Endothelial cell (in vitro differentiated cells): ENCODE results near the gene C1orf226. TPM values are rescaled to one million over a fixed set of nuclear protein-coding genes. Genes with fewer than 3 reads are reported as not detected.
A peak's percentile ranks its signal among the peaks of the same experiment; 100 is the strongest.

Source experiments
- DNase-seq: peaks from one replicate; pipeline ENCODE4 v3.0.0; 2021; ENCODE audit warnings: low spot score
- H3K27ac Mint-ChIP-seq: one replicate; pipeline ENCODE4 v1.8.0; 2021; ENCODE audit warnings: mixed read lengths, inconsistent platforms; ENCODE audit not compliant: unreplicated experiment
- H3K27me3 Mint-ChIP-seq: one replicate; pipeline ENCODE4 v1.8.0; 2021; ENCODE audit warnings: mild to moderate bottlenecking, moderate library complexity, mixed read lengths, inconsistent platforms; ENCODE audit not compliant: unreplicated experiment
- H3K36me3 Mint-ChIP-seq: one replicate; pipeline ENCODE4 v1.8.0; 2021; ENCODE audit warnings: mild to moderate bottlenecking, low read depth, mixed read lengths, inconsistent platforms; ENCODE audit not compliant: unreplicated experiment
- H3K4me1 Mint-ChIP-seq: one replicate; pipeline ENCODE4 v1.8.0; 2021; ENCODE audit warnings: mild to moderate bottlenecking, mixed read lengths, inconsistent platforms; ENCODE audit not compliant: unreplicated experiment
- H3K4me3 Mint-ChIP-seq: one replicate; pipeline ENCODE4 v1.8.0; 2021; ENCODE audit warnings: mild to moderate bottlenecking, mixed read lengths, inconsistent platforms; ENCODE audit not compliant: unreplicated experiment
- H3K9me3 Mint-ChIP-seq: one replicate; pipeline ENCODE4 v1.8.0; 2021; ENCODE audit warnings: mixed read lengths, inconsistent platforms; ENCODE audit not compliant: unreplicated experiment
- total RNA-seq: library from RNA; stranded (reverse); fragmentation: NEBNext Ultra II Directional; extraction: Animal tissue kit (Norgen Biotek cat#: 25700); gene quantifications from one replicate; pipeline ENCODE4 v1.2.1, GENCODE V29; 2021; ENCODE audit not compliant: unreplicated experiment
- TF ChIP-seq, protein P1 (sequence below): fragments of 200-600 bp; sonication (generic); IDR thresholded peaks from one replicate; pipeline ENCODE4 v1.5.0; 2021; ENCODE audit warnings: antibody characterized with exemption; ENCODE audit not compliant: unreplicated experiment

C1orf226 gene
- total RNA-seq, 1 donor from 2014 or later, result 28.2 TPM

DNA sequence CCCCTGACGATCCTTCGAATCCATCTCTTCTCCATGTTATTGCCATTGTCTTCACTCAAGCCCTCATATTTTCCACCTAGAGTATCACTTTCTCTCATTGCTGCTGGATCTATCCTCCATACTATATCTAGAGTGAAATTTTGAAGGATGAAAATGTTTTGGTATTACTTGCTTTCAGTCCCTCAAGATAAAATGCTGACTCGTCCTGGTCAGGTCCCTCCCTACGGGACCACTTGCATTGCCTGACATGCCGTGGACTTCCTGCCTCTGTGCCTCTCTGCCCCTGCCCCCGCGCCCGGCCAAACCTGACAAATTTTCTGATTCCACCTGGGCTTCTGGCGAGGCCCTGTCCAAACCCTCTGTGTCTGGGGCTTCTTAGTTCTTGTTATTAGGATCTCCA is 28.4 kb upstream of the C1orf226 start:
- peaks cover 77% of the 10 kb centered on the region for H3K4me1 Mint-ChIP-seq
- H3K27me3 Mint-ChIP-seq, result peaks cover 4% of the 10 kb centered on the region
- H3K36me3 Mint-ChIP-seq, result peaks cover 45% of the 10 kb centered on the region
- H3K4me3 Mint-ChIP-seq, result no peak overlapping the region
- DNase-seq, result no peak
- H3K27ac Mint-ChIP-seq, result no peak overlapping the region
- H3K9me3 Mint-ChIP-seq, result no peaks in the 10 kb centered on the region
- TF ChIP-seq, protein P1, sequence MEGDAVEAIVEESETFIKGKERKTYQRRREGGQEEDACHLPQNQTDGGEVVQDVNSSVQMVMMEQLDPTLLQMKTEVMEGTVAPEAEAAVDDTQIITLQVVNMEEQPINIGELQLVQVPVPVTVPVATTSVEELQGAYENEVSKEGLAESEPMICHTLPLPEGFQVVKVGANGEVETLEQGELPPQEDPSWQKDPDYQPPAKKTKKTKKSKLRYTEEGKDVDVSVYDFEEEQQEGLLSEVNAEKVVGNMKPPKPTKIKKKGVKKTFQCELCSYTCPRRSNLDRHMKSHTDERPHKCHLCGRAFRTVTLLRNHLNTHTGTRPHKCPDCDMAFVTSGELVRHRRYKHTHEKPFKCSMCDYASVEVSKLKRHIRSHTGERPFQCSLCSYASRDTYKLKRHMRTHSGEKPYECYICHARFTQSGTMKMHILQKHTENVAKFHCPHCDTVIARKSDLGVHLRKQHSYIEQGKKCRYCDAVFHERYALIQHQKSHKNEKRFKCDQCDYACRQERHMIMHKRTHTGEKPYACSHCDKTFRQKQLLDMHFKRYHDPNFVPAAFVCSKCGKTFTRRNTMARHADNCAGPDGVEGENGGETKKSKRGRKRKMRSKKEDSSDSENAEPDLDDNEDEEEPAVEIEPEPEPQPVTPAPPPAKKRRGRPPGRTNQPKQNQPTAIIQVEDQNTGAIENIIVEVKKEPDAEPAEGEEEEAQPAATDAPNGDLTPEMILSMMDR, result no peak

GRCh38 chr1:162353702-162354101 is 27.8 kb upstream of the C1orf226 start:
- Mint-ChIP-seq H3K36me3 (peaks cover 44% of the 10 kb centered on the region), H3K4me3 (no peak overlapping the region), H3K9me3 (no peaks in the 10 kb centered on the region)

DNA sequence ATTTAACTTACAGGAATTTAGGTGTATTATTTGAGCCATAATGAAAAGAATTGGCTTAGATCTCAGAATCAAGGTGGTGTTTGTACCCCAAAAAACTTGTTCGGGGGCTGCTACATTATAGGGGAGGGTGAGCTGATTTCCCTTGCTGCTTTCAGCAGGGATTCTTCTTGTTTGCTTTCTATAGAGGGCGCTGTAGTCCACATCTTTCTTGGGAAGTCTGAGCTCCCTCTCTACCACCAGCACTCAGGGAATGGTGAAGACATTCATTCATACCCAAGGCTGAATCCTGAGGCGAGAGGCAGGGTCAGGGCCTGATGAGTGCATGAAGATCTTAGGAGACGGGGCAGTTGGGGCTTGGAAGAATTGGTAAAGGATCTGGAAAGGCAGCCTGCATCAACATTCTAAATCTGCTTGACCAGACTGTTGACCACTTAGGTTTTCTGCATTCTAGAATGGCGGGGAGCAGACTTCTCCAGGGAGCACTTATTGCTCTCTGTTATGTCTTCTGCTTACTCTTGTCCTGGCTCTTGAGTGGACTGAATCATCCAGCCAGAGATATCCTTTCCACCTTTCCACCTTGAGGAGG is 23.8 kb upstream of the C1orf226 start:
- H3K9me3 Mint-ChIP-seq, result no peaks in the 10 kb centered on the region
- H3K36me3 Mint-ChIP-seq, result peaks cover 46% of the 10 kb centered on the region
- peak; percentile 15 for DNase-seq
- no peak overlapping the region for H3K27ac Mint-ChIP-seq
- peaks cover 8% of the 10 kb centered on the region for H3K27me3 Mint-ChIP-seq
- H3K4me3 Mint-ChIP-seq, result peak overlapping the region; percentile 71
- TF ChIP-seq, protein P1, result peak; percentile 55
- H3K4me1 Mint-ChIP-seq, result peaks cover 61% of the 10 kb centered on the region

More at GRCh38 chr1:162353702-162354101, 27.8 kb upstream of the C1orf226 start:
- Mint-ChIP-seq H3K4me1 (peaks cover 81% of the 10 kb centered on the region), H3K27me3 (peaks cover 4% of the 10 kb centered on the region), H3K27ac (peak overlapping the region; percentile 64)
- no peak for DNase-seq
- TF ChIP-seq, protein P1, result no peak

DNA sequence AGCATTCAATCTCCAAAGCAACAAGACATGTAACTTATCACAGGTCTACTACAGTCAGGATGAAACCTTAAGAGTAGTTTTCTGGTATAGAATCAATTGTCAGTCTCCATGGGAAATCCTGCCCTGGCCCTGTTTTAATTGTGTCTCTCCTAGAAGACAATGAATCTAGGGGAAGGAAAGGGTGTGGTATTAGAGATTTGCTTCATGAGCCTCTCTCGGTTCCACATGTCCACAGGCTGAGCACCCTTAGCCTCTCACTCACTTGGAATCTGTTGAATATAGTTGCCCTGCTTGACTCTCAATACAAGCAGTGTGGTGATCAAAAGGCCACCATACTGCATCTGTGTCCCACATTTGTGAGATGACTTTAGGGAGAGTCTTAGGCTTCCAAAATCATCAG is 22.6 kb upstream of the C1orf226 start:
- peaks cover 45% of the 10 kb centered on the region for H3K36me3 Mint-ChIP-seq
- peaks cover 50% of the 10 kb centered on the region for H3K4me1 Mint-ChIP-seq
- TF ChIP-seq, protein P1, result no peak
- DNase-seq, result no peak
- H3K9me3 Mint-ChIP-seq, result no peaks in the 10 kb centered on the region
- peak overlapping the region; percentile 57 for H3K27ac Mint-ChIP-seq
- H3K4me3 Mint-ChIP-seq, result no peak overlapping the region
- H3K27me3 Mint-ChIP-seq, result peaks cover 8% of the 10 kb centered on the region

DNA sequence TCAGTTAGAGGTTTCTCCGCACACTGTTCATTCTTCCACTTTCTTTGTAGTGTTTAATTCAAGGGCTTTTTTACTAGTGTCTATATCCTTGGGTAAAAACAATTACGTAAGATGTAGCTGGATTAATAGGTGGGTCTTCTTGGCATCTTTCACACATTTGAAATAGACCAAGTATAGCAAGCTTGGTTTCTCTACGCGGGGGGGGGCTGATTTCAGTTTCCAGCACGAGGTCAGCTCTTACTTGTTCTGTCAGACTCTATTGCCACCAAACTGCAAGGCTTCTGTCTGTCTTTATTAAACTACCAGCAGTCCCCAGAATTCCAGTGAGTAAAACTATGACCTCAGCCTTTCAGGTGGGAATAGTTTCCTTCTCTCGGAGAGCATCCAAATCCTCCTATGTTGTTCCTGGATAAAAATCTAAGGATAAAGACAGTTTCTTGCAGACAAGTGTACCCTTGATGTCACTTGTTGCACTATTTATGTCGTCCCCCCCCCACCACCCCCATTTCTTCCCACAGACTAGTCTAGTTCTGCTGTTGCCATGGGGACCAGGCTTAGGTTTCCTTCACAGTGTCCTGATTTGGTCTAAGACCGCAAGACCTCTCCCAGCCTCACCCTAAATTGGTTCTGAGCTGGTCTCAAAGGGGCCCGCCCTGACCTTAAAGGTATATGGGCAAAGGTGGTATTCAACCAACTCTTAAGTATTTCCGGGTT is 21.8 kb upstream of the C1orf226 start:
- Mint-ChIP-seq H3K9me3 (no peaks in the 10 kb centered on the region), H3K4me1 (peaks cover 42% of the 10 kb centered on the region), H3K27ac (peak overlapping the region; percentile 59), H3K36me3 (peaks cover 39% of the 10 kb centered on the region), H3K4me3 (peak overlapping the region; percentile 71), H3K27me3 (peaks cover 8% of the 10 kb centered on the region)
- no peak for DNase-seq
- TF ChIP-seq, protein P1, result no peak
